ENCODE measurements around the gene MIER1. TPM values are rescaled to one million over a fixed set of nuclear protein-coding genes. Genes with fewer than 3 reads are reported as not detected.

MIER1 gene
- total RNA-seq, 6 experiments from 2014 or later = 11.8 to 27.0 (median 19.3) TPM

DNA sequence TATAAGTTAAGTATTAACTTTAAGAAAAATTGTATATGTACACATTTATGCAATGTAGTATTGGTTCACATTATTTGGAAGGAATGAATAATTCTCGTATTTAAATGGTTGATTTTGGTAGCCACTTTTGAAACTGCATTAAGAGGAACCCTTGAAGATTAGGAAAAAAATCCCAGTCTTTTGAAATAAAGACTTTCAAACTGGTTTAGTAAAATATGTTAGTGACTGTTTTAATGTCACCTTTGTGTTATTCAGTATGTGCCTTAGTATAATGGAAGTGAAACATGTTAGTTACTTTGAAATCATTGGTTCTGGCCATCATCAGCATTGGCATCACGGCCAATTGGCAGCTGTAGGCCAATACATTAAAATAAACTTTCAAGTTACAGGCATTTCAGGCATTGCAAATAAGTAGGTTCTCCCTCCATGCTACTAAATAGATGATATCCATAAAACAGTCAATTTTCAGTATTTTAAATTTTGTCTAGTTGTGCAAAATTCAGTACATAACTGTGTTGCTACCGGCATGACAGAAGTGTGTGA is 4.4 kb downstream of the MIER1 start:
- no peaks in the 10 kb centered on the region for H3K27me3 ChIP-seq
- peaks cover 0 to 28% (median 0%) of the 10 kb centered on the region in 4 donors for H3K4me1 ChIP-seq
- intact Hi-C loops (cut with DNase I) = no loop called here

DNA sequence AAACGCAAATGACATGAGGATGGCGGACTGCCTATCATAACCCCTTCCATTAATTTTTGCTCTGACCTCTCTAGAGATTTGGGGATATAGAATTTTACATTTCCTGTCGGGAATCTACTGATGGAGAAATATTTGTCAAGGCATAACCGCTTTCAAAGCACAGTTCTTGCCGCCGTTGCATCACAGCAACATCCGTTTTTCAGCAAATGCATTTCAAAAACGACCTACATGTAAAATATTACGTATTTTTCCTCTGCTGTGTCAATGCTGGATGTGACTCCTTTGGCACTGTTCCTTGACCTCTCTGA is 4.9 kb downstream of the MIER1 start:
- Histone ChIP-seq H3K27me3 (no peaks in the 10 kb centered on the region), H3K9me3 (no peaks in the 10 kb centered on the region), H3K27ac (peak overlapping the region in 2 of 3 donors; percentile 91 to 94), H3K4me3 (peak overlapping the region; percentile 66 to 72 (median 71)), H3K36me3 (no peaks in the 10 kb centered on the region), H3K4me1 (peaks cover 0 to 28% (median under 1%) of the 10 kb centered on the region in 4 donors)
- no peak for TF ChIP-seq POLR2A (IDR thresholded peaks at IDR 0.05)
- TF ChIP-seq CTCF (IDR thresholded peaks at IDR 0.05) = no peak
- 7% methylated on average over 9 of the region's 9 CpGs for WGBS (ENCODE audit: insufficient coverage, low coverage, low lambda C conversion rate, missing lambda C conversion rate)
- no peak for ATAC-seq
- intact Hi-C loops (cut with DNase I) = no loop called here
- DNase-seq = no peak

More for the DNA sequence above, 4.4 kb downstream of the MIER1 start:
- DNase-seq = no peak
- Histone ChIP-seq H3K36me3 (no peaks in the 10 kb centered on the region), H3K27ac (peak overlapping the region in 2 of 3 donors; percentile 91 to 94), H3K4me3 (peak overlapping the region; percentile 66 to 72 (median 71)), H3K9me3 (no peaks in the 10 kb centered on the region)
- no peak for ATAC-seq
- TF ChIP-seq CTCF (IDR thresholded peaks at IDR 0.05) = no peak
- no peak for TF ChIP-seq POLR2A (IDR thresholded peaks at IDR 0.05)
- WGBS (ENCODE audit: insufficient coverage, low coverage, low lambda C conversion rate, missing lambda C conversion rate) = 47% methylated on average over 3 of the region's 3 CpGs

DNA sequence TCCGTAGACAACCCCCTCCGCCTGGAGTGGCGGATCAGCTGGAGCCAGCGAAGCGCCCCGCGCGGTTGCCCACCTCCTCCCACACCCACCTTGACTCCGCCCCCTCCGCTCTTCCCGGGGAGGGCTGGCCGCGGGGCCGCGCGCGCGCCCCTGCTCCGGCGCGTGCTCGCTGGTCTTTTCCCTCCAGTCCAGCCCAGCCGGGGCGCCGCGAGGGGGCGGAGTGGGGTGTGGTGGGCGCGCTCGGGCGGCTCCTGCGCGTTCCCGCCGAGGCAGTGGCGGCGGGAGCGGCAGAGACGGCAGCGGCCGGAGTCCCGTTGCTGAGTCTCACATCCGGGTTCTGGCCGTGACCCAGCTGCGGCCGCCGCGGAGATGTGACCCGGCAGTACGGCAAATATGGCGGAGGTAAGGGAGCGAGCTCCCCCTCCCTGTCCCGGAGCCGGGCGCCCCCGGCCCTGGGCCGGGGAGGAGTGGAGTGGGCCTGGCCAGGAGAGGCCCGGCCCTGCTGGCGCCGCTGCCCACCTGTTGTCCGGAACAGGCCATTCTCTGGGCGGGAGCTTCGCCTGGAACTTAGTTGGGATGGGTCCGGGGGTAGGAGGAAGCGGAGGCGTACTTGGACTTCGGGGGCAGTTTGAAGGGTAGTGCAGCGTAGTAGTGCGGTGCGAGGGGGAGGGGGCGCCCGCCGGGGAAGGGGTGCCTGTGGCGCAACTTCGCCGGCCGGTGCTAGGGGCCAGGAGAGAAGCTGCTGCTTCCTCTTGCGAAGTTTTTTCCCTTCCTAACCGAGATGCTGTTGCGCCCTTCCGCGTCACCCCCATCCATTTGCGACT is 5.4 kb downstream of the MIER1 start:
- WGBS (ENCODE audit: insufficient coverage, low coverage, low lambda C conversion rate, missing lambda C conversion rate) = 0% methylated on average over 8 of the region's 83 CpGs
- Histone ChIP-seq H3K36me3 (no peaks in the 10 kb centered on the region), H3K27ac (peak overlapping the region; percentile 82 to 94 (median 91)), H3K27me3 (no peaks in the 10 kb centered on the region), H3K9me3 (no peaks in the 10 kb centered on the region), H3K4me1 (peaks cover 0 to 31% (median 2%) of the 10 kb centered on the region in 4 donors), H3K4me3 (peak overlapping the region; percentile 66 to 72 (median 71))
- intact Hi-C loops (cut with DNase I) = no loop called here
- peak; percentile 97 to 98 (median 97) for DNase-seq
- peak; percentile 77 to 91 (median 86) for ATAC-seq
- TF ChIP-seq POLR2A (IDR thresholded peaks at IDR 0.05) (peak; percentile 83), CTCF (IDR thresholded peaks at IDR 0.05) (peak; percentile 25 to 59 (median 47))

- Histone ChIP-seq H3K4me1 (peaks cover 0 to 35% (median 2%) of the 10 kb centered on the region in 4 donors), H3K36me3 (no peaks in the 10 kb centered on the region), H3K27ac (peak overlapping the region; percentile 82 to 94 (median 91)), H3K9me3 (no peaks in the 10 kb centered on the region), H3K27me3 (no peaks in the 10 kb centered on the region), H3K4me3 (peak overlapping the region; percentile 66 to 72 (median 71))
- intact Hi-C loops (cut with DNase I) = no loop called here
- TF ChIP-seq POLR2A (IDR thresholded peaks at IDR 0.05) (no peak), CTCF (IDR thresholded peaks at IDR 0.05) (no peak)
- peak in 3 of 4 donors; percentile 0 to 7 (median 1) for ATAC-seq
- 0% methylated on average over 6 of the region's 6 CpGs for WGBS (ENCODE audit: insufficient coverage, low coverage, low lambda C conversion rate, missing lambda C conversion rate)
- DNase-seq = no peak
These were observed 6.0 kb downstream of the MIER1 start for GRCh38 chr1:66930823-66931174.
